Renal pelvis (tissue), 4 donors: ENCODE data around the gene SAT1. TPM values are rescaled to one million over a fixed set of nuclear protein-coding genes. Genes with fewer than 3 reads are reported as not detected.

Source experiments
- DNase-seq: peaks from one replicate; pipeline ENCODE4 v3.0.0-alpha.2; 2013
- polyA plus RNA-seq, 3 donors: library from polyadenylated mRNA; unstranded; fragments of 120-200 nt; gene quantifications; one replicate each; pipeline ENCODE4 v1.2.1, GENCODE V29; 2013; ENCODE audit not compliant: insufficient read length in 3 of 3

Gene SAT1
- polyA plus RNA-seq, 3 donors, result 205 to 274 (median 210) TPM

GRCh38 chrX:23792861-23793553 is 10.0 kb downstream of the SAT1 start:
- no peak for DNase-seq

- DNase-seq, result no peak
Measured at GRCh38 chrX:23795221-23795620, 12.2 kb downstream of the SAT1 start.

GRCh38 chrX:23797371-23798128 is 14.6 kb downstream of the SAT1 start:
- no peak for DNase-seq

GRCh38 chrX:23799469-23800065 is 16.6 kb downstream of the SAT1 start:
- no peak for DNase-seq

GRCh38 chrX:23802431-23802830 is 19.5 kb downstream of the SAT1 start:
- DNase-seq, result no peak

- no peak for DNase-seq
Measured at GRCh38 chrX:23803931-23804381, 21.0 kb downstream of the SAT1 start.

- no peak for DNase-seq
Measured at GRCh38 chrX:23804578-23804977, 21.6 kb downstream of the SAT1 start.

GRCh38 chrX:23805389-23805788 is 22.4 kb downstream of the SAT1 start:
- no peak for DNase-seq

- DNase-seq, result no peak
Measured at GRCh38 chrX:23810279-23810678, 27.3 kb downstream of the SAT1 start.

- no peak for DNase-seq
Measured at GRCh38 chrX:23811108-23811651, 28.2 kb downstream of the SAT1 start.

GRCh38 chrX:23811656-23812055 is 28.7 kb downstream of the SAT1 start:
- no peak for DNase-seq

- no peak for DNase-seq
Measured at GRCh38 chrX:23813808-23814207, 30.8 kb downstream of the SAT1 start.

GRCh38 chrX:23815376-23815775 is 32.4 kb downstream of the SAT1 start:
- DNase-seq, result no peak

GRCh38 chrX:23816179-23816578 is 33.2 kb downstream of the SAT1 start:
- no peak for DNase-seq

- DNase-seq, result no peak
Measured at GRCh38 chrX:23817979-23818336, 35.0 kb downstream of the SAT1 start.

- DNase-seq, result no peak
Measured at GRCh38 chrX:23819385-23820234, 36.6 kb downstream of the SAT1 start.

GRCh38 chrX:23820235-23820782 is 37.3 kb downstream of the SAT1 start:
- no peak for DNase-seq

- no peak for DNase-seq
Measured at GRCh38 chrX:23821847-23822246, 38.9 kb downstream of the SAT1 start.

- DNase-seq, result no peak
Measured at GRCh38 chrX:23822397-23822796, 39.4 kb downstream of the SAT1 start.

- no peak for DNase-seq
Measured at GRCh38 chrX:23822841-23823240, 39.9 kb downstream of the SAT1 start.

- DNase-seq, result no peak
Measured at GRCh38 chrX:23825675-23826074, 42.7 kb downstream of the SAT1 start.

- DNase-seq, result no peak
Measured at GRCh38 chrX:23826216-23826615, 43.2 kb downstream of the SAT1 start.
